ENCODE measurements around the gene BRINP1. TPM values are rescaled to one million over a fixed set of nuclear protein-coding genes. Genes with fewer than 3 reads are reported as not detected.
A peak's percentile ranks its signal among the peaks of the same experiment; 100 is the strongest.

The BRINP1 gene
- total and polyA plus RNA-seq, 8 donors, result 0.05 to 1.1 (median 0.06) TPM; not detected in 5

GRCh38 chr9:119273984-119274665 lies 95.1 kb downstream of the BRINP1 start:
- Histone ChIP-seq H3K9me3 (no peaks in the 10 kb centered on the region), H3K27me3 (peaks cover 0 to 11% (median 0%) of the 10 kb centered on the region in 3 donors), H3K36me3 (no peaks in the 10 kb centered on the region), H3K4me1 (no peaks in the 10 kb centered on the region), H3K4me3 (no peak overlapping the region), H3K27ac (no peak overlapping the region)
- no peak for DNase-seq
- 31 to 49% (median 34%) methylated on average over 3 of the region's 3 CpGs for WGBS, 5 donors
- TF ChIP-seq POLR2AphosphoS5 (IDR thresholded peaks at IDR 0.05) (no peak), POLR2A (IDR thresholded peaks at IDR 0.05) (no peak), CTCF (IDR thresholded peaks at IDR 0.05) (no peak), EP300 (IDR thresholded peaks at IDR 0.05) (no peak)
- intact Hi-C loops (cut with DNase I; ENCODE audit: low total_unique reads), result no loop called here

GRCh38 chr9:119273325-119273904 lies 95.8 kb downstream of the BRINP1 start:
- TF ChIP-seq CTCF (IDR thresholded peaks at IDR 0.05) (no peak), POLR2A (IDR thresholded peaks at IDR 0.05) (no peak), POLR2AphosphoS5 (IDR thresholded peaks at IDR 0.05) (no peak), EP300 (IDR thresholded peaks at IDR 0.05) (no peak)
- intact Hi-C loops (cut with DNase I; ENCODE audit: low total_unique reads), result no loop called here
- 38 to 46% (median 42%) methylated on average over 5 of the region's 5 CpGs for WGBS, 5 donors
- H3K36me3 ChIP-seq, result no peaks in the 10 kb centered on the region
- H3K9me3 ChIP-seq, result no peaks in the 10 kb centered on the region
- H3K4me3 ChIP-seq, result no peak overlapping the region
- H3K27me3 ChIP-seq, result peaks cover 0 to 7% (median 0%) of the 10 kb centered on the region in 3 donors
- no peak overlapping the region for H3K27ac ChIP-seq
- no peak for DNase-seq
- H3K4me1 ChIP-seq, result no peaks in the 10 kb centered on the region

- Histone ChIP-seq H3K4me3 (no peak overlapping the region), H3K27me3 (no peaks in the 10 kb centered on the region), H3K27ac (no peak overlapping the region), H3K36me3 (no peaks in the 10 kb centered on the region), H3K9me3 (no peaks in the 10 kb centered on the region), H3K4me1 (no peaks in the 10 kb centered on the region)
- TF ChIP-seq EP300 (IDR thresholded peaks at IDR 0.05), result no peak
- TF ChIP-seq CTCF (IDR thresholded peaks at IDR 0.05), result no peak
- no peak for TF ChIP-seq POLR2AphosphoS5 (IDR thresholded peaks at IDR 0.05)
- no peak for TF ChIP-seq POLR2A (IDR thresholded peaks at IDR 0.05)
- no peak for DNase-seq
- 40 to 61% (median 50%) methylated on average over 5 of the region's 5 CpGs for WGBS, 5 donors
- intact Hi-C loops (cut with DNase I; ENCODE audit: low total_unique reads), result no loop called here
Measured at GRCh38 chr9:119272500-119273211, 96.6 kb downstream of the BRINP1 start.

GRCh38 chr9:119268985-119269384 lies 100.2 kb downstream of the BRINP1 start:
- peak in 1 of 2 donors; percentile 10 for DNase-seq
- Histone ChIP-seq H3K4me1 (no peaks in the 10 kb centered on the region), H3K27ac (no peak overlapping the region), H3K4me3 (no peak overlapping the region), H3K9me3 (no peaks in the 10 kb centered on the region), H3K27me3 (no peaks in the 10 kb centered on the region), H3K36me3 (no peaks in the 10 kb centered on the region)
- 21 to 38% (median 30%) methylated on average over 3 of the region's 3 CpGs for WGBS, 5 donors
- intact Hi-C loops (cut with DNase I; ENCODE audit: low total_unique reads), result no loop called here
- TF ChIP-seq EP300 (IDR thresholded peaks at IDR 0.05) (no peak), CTCF (IDR thresholded peaks at IDR 0.05) (no peak), POLR2AphosphoS5 (IDR thresholded peaks at IDR 0.05) (no peak), POLR2A (IDR thresholded peaks at IDR 0.05) (no peak)

Data from stomach (tissue), 9 donors.